K562 (cell line): Measurements from ENCODE around the gene SELENOM. TPM values are rescaled to one million over a fixed set of nuclear protein-coding genes. Genes with fewer than 3 reads are reported as not detected.

Experiments
- ATAC-seq: fragments of 200-7000 bp; cut with Tn5 transposase; 3 replicates; pipeline ENCODE4 v1.9.1; 2020; ENCODE audit warnings: moderate library complexity
- BruUV-seq: library from RNA; stranded (reverse); fragments of 400-500 nt; replicated peaks from 2 replicates; lab custom pipeline; 2021; lab: Mats Ljungman, UMichigan
- CTCF ChIA-PET: fragments of 300-600 bp; formaldehyde crosslinking; extraction: SDS; loops from one replicate; lab custom pipeline; 2021; ENCODE audit warnings: low intra/inter-chr PET ratio; lab: Yijun Ruan, JAX
- POLR2A ChIA-PET: fragments of 300-600, 350-650 bp; sonication (Branson Sonifier 250); formaldehyde crosslinking; extraction: SDS; loops from one replicate; lab custom pipeline; 2021; ENCODE audit warnings: antibody characterized with exemption, inconsistent platforms; lab: Yijun Ruan, JAX
- DNase-seq, 4 experiments: peaks; one replicate each; pipeline versions ENCODE4 v3.0.0 to v3.0.0-alpha.2; 2011 to 2018; ENCODE audit warnings: low spot score in 3 of 4, mixed read lengths in 3 of 4; ENCODE audit errors: extremely low read depth in 1 of 4
- FAIRE-seq: peaks from 2 replicates; lab custom pipeline; 2011; peaks lifted over from hg19 to GRCh38; lab: Jason Lieb, UNC
- H2AFZ ChIP-seq: 2 replicates; pipeline ENCODE4 v1.6.0; 2011; ENCODE audit warnings: low read depth, low read length, control low read depth, inconsistent platforms
- H3K27ac ChIP-seq: fragments of 200-600 bp; 3 replicates; pipeline ENCODE4 v1.8.0; 2011; ENCODE audit warnings: low read depth, mild to moderate bottlenecking, control low read depth, inconsistent platforms, low read length, moderate library complexity, mixed read lengths; ENCODE audit errors: extremely low read depth
- H3K27me3 ChIP-seq, 2 experiments: fragments of 300-600 bp in 1 of 2; 2 replicates in 1 of 2; 3 replicates in 1 of 2; pipeline versions ENCODE4 v1.6.0 to v1.8.0; 2011; ENCODE audit warnings: inconsistent platforms in 2 of 2, low read length in 2 of 2, mild to moderate bottlenecking in 1 of 2, mixed read lengths in 1 of 2, moderate library complexity in 1 of 2; ENCODE audit not compliant: control insufficient read depth in 2 of 2, insufficient read depth in 2 of 2
- H3K36me3 ChIP-seq: fragments of 300-600 bp; 3 replicates; pipeline ENCODE4 v1.8.0; 2011; ENCODE audit warnings: mild to moderate bottlenecking, low read length, inconsistent platforms; ENCODE audit not compliant: control insufficient read depth, insufficient read depth
- H3K4me1 ChIP-seq, 2 experiments: fragments of 200-600 bp in 1 of 2; replicated peaks in 1 of 2; 2 replicates in 1 of 2; 3 replicates in 1 of 2; pipeline versions ENCODE4 v1.5.1 to v1.8.0; 2011; ENCODE audit warnings: inconsistent platforms in 2 of 2, low read length in 2 of 2, mild to moderate bottlenecking in 1 of 2, mixed read lengths in 1 of 2, moderate library complexity in 1 of 2; ENCODE audit not compliant: control insufficient read depth in 2 of 2, insufficient read depth in 2 of 2
- H3K4me2 ChIP-seq: 2 replicates; pipeline ENCODE4 v1.6.1; 2011; ENCODE audit warnings: low read length, control low read depth, inconsistent platforms, mixed read lengths; ENCODE audit not compliant: insufficient read depth
- H3K4me3 ChIP-seq: fragments of 200-600 bp; sonication (generic), shearing (Covaris generic); 2 replicates; pipeline ENCODE4 v1.5.1; 2016; ENCODE audit warnings: control low read depth, inconsistent platforms
- H3K79me2 ChIP-seq: fragments of 200-600 bp; 3 replicates; pipeline ENCODE4 v1.8.0; 2011; ENCODE audit warnings: low read length, inconsistent platforms; ENCODE audit not compliant: control insufficient read depth, insufficient read depth
- H3K9ac ChIP-seq, 2 experiments: 2 replicates each; pipeline versions ENCODE4 v1.6.0 to v1.6.1; 2011; ENCODE audit warnings: low read depth in 2 of 2, low read length in 2 of 2, control low read depth in 1 of 2, inconsistent platforms in 1 of 2, mild to moderate bottlenecking in 1 of 2, mixed read lengths in 1 of 2; ENCODE audit not compliant: insufficient read depth in 1 of 2
- H3K9me1 ChIP-seq: one replicate; pipeline ENCODE4 v1.6.0; 2011; ENCODE audit warnings: inconsistent platforms, mild to moderate bottlenecking, low read length, moderate library complexity; ENCODE audit not compliant: control insufficient read depth, insufficient read depth
- H3K9me3 ChIP-seq: replicated peaks from 2 replicates; pipeline ENCODE4 v1.5.1; 2011; ENCODE audit warnings: low read depth, low read length, inconsistent platforms; ENCODE audit not compliant: control insufficient read depth, insufficient read depth
- H4K20me1 ChIP-seq: replicated peaks from 2 replicates; pipeline ENCODE4 v1.6.1; 2011; ENCODE audit warnings: low read length, inconsistent platforms, mixed read lengths; ENCODE audit not compliant: control insufficient read depth, insufficient read depth
- GTF2F1 ChIP-seq: IDR thresholded peaks from 2 replicates; pipeline ENCODE4 v1.6.1; 2011; ENCODE audit warnings: low read depth, low read length, improper control_type of control experiment
- NCOA4 ChIP-seq: fragments of 450-650 bp; IDR thresholded peaks from 2 replicates; pipeline ENCODE4 v1.6.1; 2018; ENCODE audit warnings: mild to moderate bottlenecking; ENCODE audit not compliant: partially characterized antibody
- NUFIP1 ChIP-seq: fragments of 450-650 bp; IDR thresholded peaks from 2 replicates; pipeline ENCODE4 v1.6.1; 2018; ENCODE audit not compliant: partially characterized antibody
- POLR3A ChIP-seq: IDR thresholded peaks from 2 replicates; pipeline ENCODE4 v1.6.1; 2011; ENCODE audit warnings: borderline replicate concordance, mild to moderate bottlenecking, moderate library complexity; ENCODE audit not compliant: insufficient read length, insufficient read depth; ENCODE audit errors: extremely low read depth
- PTRF ChIP-seq: fragments of 450-650 bp; IDR thresholded peaks from 2 replicates; pipeline ENCODE4 v1.6.1; 2016; ENCODE audit warnings: mild to moderate bottlenecking, missing genetic modification characterization, missing compliant biosample characterization
- RAD51 ChIP-seq: fragments of 450-650 bp; IDR thresholded peaks from 2 replicates; pipeline ENCODE4 v1.7.1; 2016; ENCODE audit warnings: low read depth, mild to moderate bottlenecking, borderline replicate concordance
- RFX7 ChIP-seq: fragments of 250-450 bp; sonication (Bioruptor Pico); IDR thresholded peaks from 2 replicates; pipeline ENCODE4 v1.5.1; 2021; ENCODE audit warnings: mild to moderate bottlenecking
- SMARCA4 ChIP-seq: fragments of 450-650 bp; IDR thresholded peaks from 2 replicates; pipeline ENCODE4 v1.6.1; 2016
- STAT5B ChIP-seq: fragments of 250-450 bp; sonication (Bioruptor Pico); IDR thresholded peaks from 2 replicates; pipeline ENCODE4 v1.8.0; 2021; ENCODE audit warnings: mild to moderate bottlenecking, inconsistent platforms
- SUPT5H ChIP-seq: fragments of 450-650 bp; IDR thresholded peaks from 2 replicates; pipeline ENCODE4 v1.6.1; 2016
- ZNF561 ChIP-seq: fragments of 450-650 bp; formaldehyde crosslinking; conservative IDR thresholded peaks from 2 replicates; pipeline ENCODE4 v1.4.0; 2020; ENCODE audit warnings: mild to moderate bottlenecking, moderate library complexity
- WGBS: fragments of 100-300 bp; shearing (Covaris generic); methylation state at CpG from one replicate; pipeline ENCODE4 v1.1.6; 2016; ENCODE audit warnings: low coverage, mixed read lengths; ENCODE audit not compliant: insufficient coverage; ENCODE audit errors: missing lambda C conversion rate; 5-methylcytosine and 5-hydroxymethylcytosine counted together
- in situ Hi-C: fragments of 300-500 bp; cut with MboI; formaldehyde crosslinking; loops from 4 replicates; pipeline ENCODE4 v1.15.0; 2018; ENCODE audit warnings: inconsistent platforms, mixed read lengths
- intact Hi-C: fragments of 100-400 bp; cut with micrococcal nuclease; formaldehyde crosslinking; loops from 2 replicates; pipeline ENCODE4 v1.14.2; 2022
- polyA plus RNA-seq, 8 experiments: library from polyadenylated mRNA; depleted of rRNA in 4 of 8; stranded (reverse) in 5 of 8; unstranded in 3 of 8; fragments of >200 nt; fragmentation: Nextera tagmentation in 2 of 8; fragmentation: Illumina TruSeq in 1 of 8; extraction: Ambion mirVana in 2 of 8; extraction: Trizol in 1 of 8; gene quantifications; 2 replicates each; pipeline versions ENCODE4 v1.2.1 to v1.2.3, GENCODE V29; 2011 to 2014; ENCODE audit warnings: inconsistent platforms in 1 of 8, missing spikeins in 1 of 8
- total RNA-seq, 7 experiments: library from RNA; depleted of rRNA in 6 of 7; stranded (reverse); fragments of >200 nt in 6 of 7; fragmentation: Illumina TruSeq in 2 of 7; extraction: Trizol in 2 of 7; gene quantifications; 2 replicates each; pipeline versions ENCODE4 v1.2.1 to v1.2.3, GENCODE V29; 2011 to 2021; ENCODE audit warnings: low replicate concordance in 1 of 7
- TF ChIP-seq, protein P1 (sequence below), 2 experiments: fragments of 450-650 bp in 1 of 2; IDR thresholded peaks; 2 replicates each; pipeline ENCODE4 v1.6.1; 2011 to 2017; ENCODE audit warnings: low read depth in 2 of 2, antibody characterized with exemption in 1 of 2, borderline replicate concordance in 1 of 2, low read length in 1 of 2, mild to moderate bottlenecking in 1 of 2, mixed read lengths in 1 of 2; ENCODE audit not compliant: control insufficient read depth in 1 of 2
- TF ChIP-seq, protein P2 (sequence below): fragments of 450-650 bp; IDR thresholded peaks from 2 replicates; pipeline ENCODE4 v1.6.1; 2016; ENCODE audit warnings: low read depth, mild to moderate bottlenecking, moderate library complexity
- TF ChIP-seq, protein P3 (sequence below): fragments of 250-450 bp; sonication (Bioruptor Pico); IDR thresholded peaks from 2 replicates; pipeline ENCODE4 v1.4.0; 2020; ENCODE audit warnings: mild to moderate bottlenecking
- TF ChIP-seq, protein P4 (sequence below): sonication (generic); formaldehyde crosslinking; IDR thresholded peaks from 2 replicates; pipeline ENCODE4 v1.8.0; 2022; ENCODE audit warnings: mild to moderate bottlenecking, missing genetic modification reagents, borderline replicate concordance

SELENOM gene
- total and polyA plus RNA-seq, 9 of the 15 experiments (the other 6 are each of a cell fraction or from before 2014, with no cell fraction given), result 1.2 to 10.6 (median 3.7) TPM

DNA sequence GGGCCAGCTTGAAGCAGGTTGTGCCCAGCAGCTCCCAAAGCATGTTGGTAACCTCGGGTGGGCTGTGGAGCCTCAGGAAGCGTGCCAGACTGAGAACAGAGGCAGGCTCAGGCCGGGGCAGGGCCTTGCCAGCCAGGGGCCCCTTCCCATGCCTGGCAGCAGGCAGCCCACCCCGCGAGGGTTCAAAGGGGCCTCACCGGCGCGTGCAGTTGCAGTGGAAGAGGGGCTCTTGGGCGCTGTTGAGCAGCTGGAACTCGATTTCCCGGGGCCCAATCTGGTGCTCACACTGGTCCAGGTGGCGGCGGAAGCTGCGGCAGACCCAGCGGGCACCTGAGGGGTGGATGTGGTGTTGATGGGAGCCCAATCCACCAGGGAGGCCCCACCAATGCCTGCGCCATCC is 29.3 kb upstream of the SELENOM start:
- Histone ChIP-seq H3K27me3 (no peaks in the 10 kb centered on the region), H4K20me1 (no peaks in the 10 kb centered on the region), H3K27ac (no peak overlapping the region), H2AFZ (no peak overlapping the region), H3K9me3 (no peaks in the 10 kb centered on the region), H3K9me1 (no peaks in the 10 kb centered on the region), H3K4me1 (peaks cover 1 to 13% of the 10 kb centered on the region in 2 experiments; a peak in 4 of 5 replicates), H3K4me3 (no peak overlapping the region), H3K36me3 (no peaks in the 10 kb centered on the region), H3K79me2 (no peaks in the 10 kb centered on the region), H3K4me2 (no peak overlapping the region), H3K9ac (no peak overlapping the region; a peak in 1 of 4 replicates)
- no TSS peak for BruUV-seq
- FAIRE-seq, result no peak
- CTCF ChIA-PET, result no interaction called here
- ATAC-seq, result no peak
- 51% methylated on average over 10 of the region's 16 CpGs for WGBS
- POLR2A ChIA-PET, result interaction anchor here (0.6 to 1.6 kb wide), 4 partner anchors 11 to 100 kb away, joined by 3 read pairs; no protein-coding TSS in a partner anchor
- intact Hi-C loops, result no loop called here
- in situ Hi-C loops, result no loop called here
- DNase-seq, result no peak
- TF ChIP-seq NCOA4 (no peak), PTRF (tag) (no peak), RFX7 (CRISPR knock-in tag) (no peak), GTF2F1 (no peak), ZNF561 (CRISPR knock-in tag) (no peak), SMARCA4 (no peak), STAT5B (no peak), RAD51 (no peak), NUFIP1 (no peak), SUPT5H (no peak), POLR3A (no peak)
- TF ChIP-seq, protein P1, sequence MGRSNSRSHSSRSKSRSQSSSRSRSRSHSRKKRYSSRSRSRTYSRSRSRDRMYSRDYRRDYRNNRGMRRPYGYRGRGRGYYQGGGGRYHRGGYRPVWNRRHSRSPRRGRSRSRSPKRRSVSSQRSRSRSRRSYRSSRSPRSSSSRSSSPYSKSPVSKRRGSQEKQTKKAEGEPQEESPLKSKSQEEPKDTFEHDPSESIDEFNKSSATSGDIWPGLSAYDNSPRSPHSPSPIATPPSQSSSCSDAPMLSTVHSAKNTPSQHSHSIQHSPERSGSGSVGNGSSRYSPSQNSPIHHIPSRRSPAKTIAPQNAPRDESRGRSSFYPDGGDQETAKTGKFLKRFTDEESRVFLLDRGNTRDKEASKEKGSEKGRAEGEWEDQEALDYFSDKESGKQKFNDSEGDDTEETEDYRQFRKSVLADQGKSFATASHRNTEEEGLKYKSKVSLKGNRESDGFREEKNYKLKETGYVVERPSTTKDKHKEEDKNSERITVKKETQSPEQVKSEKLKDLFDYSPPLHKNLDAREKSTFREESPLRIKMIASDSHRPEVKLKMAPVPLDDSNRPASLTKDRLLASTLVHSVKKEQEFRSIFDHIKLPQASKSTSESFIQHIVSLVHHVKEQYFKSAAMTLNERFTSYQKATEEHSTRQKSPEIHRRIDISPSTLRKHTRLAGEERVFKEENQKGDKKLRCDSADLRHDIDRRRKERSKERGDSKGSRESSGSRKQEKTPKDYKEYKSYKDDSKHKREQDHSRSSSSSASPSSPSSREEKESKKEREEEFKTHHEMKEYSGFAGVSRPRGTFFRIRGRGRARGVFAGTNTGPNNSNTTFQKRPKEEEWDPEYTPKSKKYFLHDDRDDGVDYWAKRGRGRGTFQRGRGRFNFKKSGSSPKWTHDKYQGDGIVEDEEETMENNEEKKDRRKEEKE (IDR thresholded peaks at IDR 0.05; ENCODE audit: borderline replicate concordance in 1 of 2, control insufficient read depth in 1 of 2, low read depth in 2 of 2, low read length in 1 of 2), result no peak
- TF ChIP-seq, protein P2, sequence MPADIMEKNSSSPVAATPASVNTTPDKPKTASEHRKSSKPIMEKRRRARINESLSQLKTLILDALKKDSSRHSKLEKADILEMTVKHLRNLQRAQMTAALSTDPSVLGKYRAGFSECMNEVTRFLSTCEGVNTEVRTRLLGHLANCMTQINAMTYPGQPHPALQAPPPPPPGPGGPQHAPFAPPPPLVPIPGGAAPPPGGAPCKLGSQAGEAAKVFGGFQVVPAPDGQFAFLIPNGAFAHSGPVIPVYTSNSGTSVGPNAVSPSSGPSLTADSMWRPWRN, result no peak
- TF ChIP-seq, protein P3, sequence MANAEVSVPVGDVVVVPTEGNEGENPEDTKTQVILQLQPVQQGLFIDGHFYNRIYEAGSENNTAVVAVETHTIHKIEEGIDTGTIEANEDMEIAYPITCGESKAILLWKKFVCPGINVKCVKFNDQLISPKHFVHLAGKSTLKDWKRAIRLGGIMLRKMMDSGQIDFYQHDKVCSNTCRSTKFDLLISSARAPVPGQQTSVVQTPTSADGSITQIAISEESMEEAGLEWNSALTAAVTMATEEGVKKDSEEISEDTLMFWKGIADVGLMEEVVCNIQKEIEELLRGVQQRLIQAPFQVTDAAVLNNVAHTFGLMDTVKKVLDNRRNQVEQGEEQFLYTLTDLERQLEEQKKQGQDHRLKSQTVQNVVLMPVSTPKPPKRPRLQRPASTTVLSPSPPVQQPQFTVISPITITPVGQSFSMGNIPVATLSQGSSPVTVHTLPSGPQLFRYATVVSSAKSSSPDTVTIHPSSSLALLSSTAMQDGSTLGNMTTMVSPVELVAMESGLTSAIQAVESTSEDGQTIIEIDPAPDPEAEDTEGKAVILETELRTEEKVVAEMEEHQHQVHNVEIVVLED (CRISPR knock-in tag), result no peak
- TF ChIP-seq, protein P4, sequence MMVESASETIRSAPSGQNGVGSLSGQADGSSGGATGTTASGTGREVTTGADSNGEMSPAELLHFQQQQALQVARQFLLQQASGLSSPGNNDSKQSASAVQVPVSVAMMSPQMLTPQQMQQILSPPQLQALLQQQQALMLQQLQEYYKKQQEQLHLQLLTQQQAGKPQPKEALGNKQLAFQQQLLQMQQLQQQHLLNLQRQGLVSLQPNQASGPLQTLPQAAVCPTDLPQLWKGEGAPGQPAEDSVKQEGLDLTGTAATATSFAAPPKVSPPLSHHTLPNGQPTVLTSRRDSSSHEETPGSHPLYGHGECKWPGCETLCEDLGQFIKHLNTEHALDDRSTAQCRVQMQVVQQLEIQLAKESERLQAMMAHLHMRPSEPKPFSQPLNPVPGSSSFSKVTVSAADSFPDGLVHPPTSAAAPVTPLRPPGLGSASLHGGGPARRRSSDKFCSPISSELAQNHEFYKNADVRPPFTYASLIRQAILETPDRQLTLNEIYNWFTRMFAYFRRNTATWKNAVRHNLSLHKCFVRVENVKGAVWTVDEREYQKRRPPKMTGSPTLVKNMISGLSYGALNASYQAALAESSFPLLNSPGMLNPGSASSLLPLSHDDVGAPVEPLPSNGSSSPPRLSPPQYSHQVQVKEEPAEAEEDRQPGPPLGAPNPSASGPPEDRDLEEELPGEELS, result no peak
